Nephron (organoid): ENCODE data around the gene MKS1.

Experiments used
- H3K27ac Mint-ChIP-seq, 3 experiments: 2 replicates each; pipeline ENCODE4 v1.8.0; 2020; ENCODE audit warnings: mixed read lengths in 3 of 3, mild to moderate bottlenecking in 2 of 3, moderate library complexity in 1 of 3
- H3K27me3 Mint-ChIP-seq: 2 replicates; pipeline ENCODE4 v1.8.0; 2021; ENCODE audit warnings: low read depth, mild to moderate bottlenecking, moderate library complexity, mixed read lengths
- H3K36me3 Mint-ChIP-seq: 2 replicates; pipeline ENCODE4 v1.8.0; 2020; ENCODE audit warnings: low read depth, mixed read lengths
- H3K4me1 Mint-ChIP-seq: 2 replicates; pipeline ENCODE4 v1.8.0; 2020; ENCODE audit warnings: mixed read lengths
- H3K4me3 Mint-ChIP-seq, 3 experiments: 2 replicates each; pipeline ENCODE4 v1.8.0; 2020; ENCODE audit warnings: mild to moderate bottlenecking in 3 of 3, mixed read lengths in 3 of 3, moderate library complexity in 2 of 3
- H3K9me3 Mint-ChIP-seq: 2 replicates; pipeline ENCODE4 v1.8.0; 2020; ENCODE audit warnings: mixed read lengths
- CTCF ChIP-seq, 3 experiments: fragments of 200-600 bp; sonication (generic); IDR thresholded peaks; one replicate each; pipeline ENCODE4 v1.5.0; 2021; ENCODE audit warnings: antibody characterized with exemption in 3 of 3; ENCODE audit not compliant: unreplicated experiment in 3 of 3

The MKS1 gene

GRCh38 chr17:58193641-58194255 is 25.3 kb downstream of the MKS1 start:
- no peaks in the 10 kb centered on the region for H3K36me3 Mint-ChIP-seq
- no peaks in the 10 kb centered on the region for H3K9me3 Mint-ChIP-seq
- no peak for TF ChIP-seq CTCF (IDR thresholded peaks at IDR 0.05; ENCODE audit: unreplicated experiment in 3 of 3)
- H3K4me1 Mint-ChIP-seq, result no peaks in the 10 kb centered on the region
- no peak overlapping the region for H3K4me3 Mint-ChIP-seq
- no peak overlapping the region for H3K27ac Mint-ChIP-seq
- peaks cover 45% of the 10 kb centered on the region for H3K27me3 Mint-ChIP-seq

- H3K27ac Mint-ChIP-seq, result no peak within 1 kb of the TSS
- TF ChIP-seq CTCF (IDR thresholded peaks at IDR 0.05; ENCODE audit: unreplicated experiment in 3 of 3), result no peak
- H3K4me3 Mint-ChIP-seq, result no peak within 1 kb of the TSS
- H3K36me3 Mint-ChIP-seq, result no peaks in the 10 kb centered on the region
- H3K27me3 Mint-ChIP-seq, result peaks cover 45% of the 10 kb centered on the region
- H3K9me3 Mint-ChIP-seq, result no peaks in the 10 kb centered on the region
- H3K4me1 Mint-ChIP-seq, result no peaks in the 10 kb centered on the region
Observed at GRCh38 chr17:58192612-58193011, 26.4 kb downstream of the MKS1 start, which contains the start of gene EPX. TSS of gene EPX (plus strand) at chr17:58192726. CDS start at chr17:58192847, 121 bp downstream.

GRCh38 chr17:58191241-58191896 is 27.7 kb downstream of the MKS1 start:
- Mint-ChIP-seq H3K4me3 (no peak overlapping the region), H3K36me3 (no peaks in the 10 kb centered on the region), H3K4me1 (no peaks in the 10 kb centered on the region), H3K27ac (no peak overlapping the region), H3K27me3 (peaks cover 51% of the 10 kb centered on the region), H3K9me3 (no peaks in the 10 kb centered on the region)
- no peak for TF ChIP-seq CTCF (IDR thresholded peaks at IDR 0.05; ENCODE audit: unreplicated experiment in 3 of 3)

- peaks cover 51% of the 10 kb centered on the region for H3K27me3 Mint-ChIP-seq
- no peaks in the 10 kb centered on the region for H3K9me3 Mint-ChIP-seq
- H3K4me3 Mint-ChIP-seq, result no peak overlapping the region
- H3K4me1 Mint-ChIP-seq, result no peaks in the 10 kb centered on the region
- no peak for TF ChIP-seq CTCF (IDR thresholded peaks at IDR 0.05; ENCODE audit: unreplicated experiment in 3 of 3)
- no peak overlapping the region for H3K27ac Mint-ChIP-seq
- no peaks in the 10 kb centered on the region for H3K36me3 Mint-ChIP-seq
Observed at GRCh38 chr17:58189436-58190146, 29.5 kb downstream of the MKS1 start.

GRCh38 chr17:58187675-58188074 is 31.4 kb downstream of the MKS1 start:
- no peaks in the 10 kb centered on the region for H3K9me3 Mint-ChIP-seq
- H3K36me3 Mint-ChIP-seq, result no peaks in the 10 kb centered on the region
- no peak overlapping the region for H3K4me3 Mint-ChIP-seq
- H3K4me1 Mint-ChIP-seq, result no peaks in the 10 kb centered on the region
- H3K27me3 Mint-ChIP-seq, result peaks cover 43% of the 10 kb centered on the region
- no peak overlapping the region for H3K27ac Mint-ChIP-seq
- TF ChIP-seq CTCF (IDR thresholded peaks at IDR 0.05; ENCODE audit: unreplicated experiment in 3 of 3), result no peak
